HCT116 (cell line): Measurements from ENCODE around the gene AQP9. TPM values are rescaled to one million over a fixed set of nuclear protein-coding genes. Genes with fewer than 3 reads are reported as not detected.

Experiments used
- ATAC-seq: fragments of 200-7000 bp; cut with Tn5 transposase; 2 replicates; pipeline ENCODE4 v1.9.1; 2020; ENCODE audit warnings: mild to moderate bottlenecking, moderate library complexity
- BruUV-seq: library from RNA; stranded (reverse); fragments of 400-500 nt; replicated peaks from 2 replicates; lab custom pipeline; 2021; lab: Mats Ljungman, UMichigan
- CTCF ChIA-PET: fragments of 300-600 bp; sonication (Branson Sonifier 250); formaldehyde crosslinking; loops from one replicate; lab custom pipeline; 2021; ENCODE audit warnings: antibody characterized with exemption; lab: Charles Lee
- POLR2A ChIA-PET: fragments of 300-600, 350-600 bp; sonication (Branson Sonifier 250); formaldehyde crosslinking; loops from one replicate; lab custom pipeline; 2021; ENCODE audit warnings: antibody characterized with exemption; lab: Charles Lee
- RAD21 ChIA-PET, 2 experiments: fragments of 300-600 bp; sonication (Branson Sonifier 250); formaldehyde crosslinking; loops; one replicate each; lab custom pipeline; 2023; ENCODE audit warnings: low total read pairs in 2 of 2; ENCODE audit not compliant: uncharacterized antibody in 2 of 2, unreplicated experiment in 2 of 2, low non-redundant PET in 1 of 2; lab: Charles Lee
- DNase-seq: peaks from one replicate; pipeline ENCODE4 v3.0.0-alpha.2; 2010; ENCODE audit warnings: low read depth, low spot score
- H2AFZ ChIP-seq: fragments of 200-600 bp; shearing (Covaris generic), sonication (generic); 2 replicates; pipeline ENCODE4 v1.6.1; 2017; ENCODE audit warnings: low read depth, mixed run types, mixed read lengths, antibody characterized with exemption, low read length; ENCODE audit not compliant: poor library complexity, severe bottlenecking
- H3K27ac ChIP-seq: 2 replicates; pipeline ENCODE4 v1.5.1; 2012; ENCODE audit warnings: low read depth, low read length
- H3K27me3 ChIP-seq: fragments of 200-600 bp; sonication (generic); 2 replicates; pipeline ENCODE4 v1.6.1; 2016; ENCODE audit warnings: mixed run types, low read length, mixed read lengths; ENCODE audit not compliant: insufficient read depth
- H3K36me3 ChIP-seq, 2 experiments: fragments of 200-500 bp in 1 of 2; fragments of 200-600 bp in 1 of 2; sonication (Bioruptor generic) in 1 of 2; sonication (generic) in 1 of 2; 2 replicates each; pipeline versions ENCODE4 v1.5.1 to v1.6.1; 2014 to 2016; ENCODE audit warnings: low read length in 2 of 2, inconsistent platforms in 1 of 2, mixed read lengths in 1 of 2, mixed run types in 1 of 2; ENCODE audit not compliant: insufficient read depth in 2 of 2, control insufficient read depth in 1 of 2
- H3K4me1 ChIP-seq, 2 experiments: fragments of 200-600 bp in 1 of 2; sonication (generic) in 1 of 2; 2 replicates each; pipeline versions ENCODE4 v1.5.1 to v1.6.1; 2012 to 2017; ENCODE audit warnings: low read length in 2 of 2, inconsistent platforms in 1 of 2, mild to moderate bottlenecking in 1 of 2, mixed read lengths in 1 of 2, mixed run types in 1 of 2, moderate library complexity in 1 of 2; ENCODE audit not compliant: insufficient read depth in 2 of 2, control insufficient read depth in 1 of 2
- H3K4me2 ChIP-seq: fragments of 200-600 bp; sonication (generic); 2 replicates; pipeline ENCODE4 v1.6.1; 2017; ENCODE audit warnings: mixed run types, low read length, mixed read lengths
- H3K4me3 ChIP-seq, 2 experiments: fragments of 200-600 bp in 1 of 2; sonication (generic) in 1 of 2; replicated peaks in 1 of 2; 2 replicates each; pipeline ENCODE4 v1.5.1; 2011 to 2016; ENCODE audit warnings: low read length in 2 of 2, control low read depth in 1 of 2, low read depth in 1 of 2, mild to moderate bottlenecking in 1 of 2, mixed read lengths in 1 of 2, mixed run types in 1 of 2
- H3K79me2 ChIP-seq: fragments of 200-600 bp; sonication (generic); 2 replicates; pipeline ENCODE4 v1.6.1; 2017; ENCODE audit warnings: mild to moderate bottlenecking, mixed run types, low read length, moderate library complexity, mixed read lengths; ENCODE audit not compliant: insufficient read depth
- H3K9ac ChIP-seq: fragments of 200-600 bp; sonication (generic); 2 replicates; pipeline ENCODE4 v1.6.1; 2016; ENCODE audit warnings: low read length, mixed read lengths
- H3K9me2 ChIP-seq: fragments of 200-600 bp; sonication (generic), shearing (Covaris generic); 2 replicates; pipeline ENCODE4 v1.6.1; 2017; ENCODE audit warnings: mixed run types, mild to moderate bottlenecking, moderate library complexity; ENCODE audit not compliant: insufficient read depth
- H3K9me3 ChIP-seq, 2 experiments: fragments of 200-500 bp in 1 of 2; fragments of 200-600 bp in 1 of 2; sonication (Bioruptor generic) in 1 of 2; sonication (generic) in 1 of 2; 2 replicates each; pipeline ENCODE4 v1.6.1; 2014 to 2017; ENCODE audit warnings: low read length in 2 of 2, mixed read lengths in 2 of 2, inconsistent platforms in 1 of 2, low read depth in 1 of 2, mild to moderate bottlenecking in 1 of 2, mixed run types in 1 of 2, moderate library complexity in 1 of 2; ENCODE audit not compliant: control insufficient read depth in 1 of 2, insufficient read depth in 1 of 2
- H4K20me1 ChIP-seq: fragments of 200-600 bp; sonication (generic), shearing (Covaris generic); 2 replicates; pipeline ENCODE4 v1.6.1; 2017; ENCODE audit warnings: mixed run types, mild to moderate bottlenecking, moderate library complexity; ENCODE audit not compliant: insufficient read depth
- CBX3 ChIP-seq: IDR thresholded peaks from 2 replicates; pipeline ENCODE4 v1.6.1; 2012; ENCODE audit warnings: low read depth
- ELF1 ChIP-seq: IDR thresholded peaks from 2 replicates; pipeline ENCODE4 v1.6.1; 2012; ENCODE audit warnings: low read depth, borderline replicate concordance
- EZH2phosphoT487 ChIP-seq: fragments of 200-600 bp; IDR thresholded peaks from 2 replicates; pipeline ENCODE4 v1.6.1; 2018; ENCODE audit warnings: antibody characterized with exemption, borderline replicate concordance
- FOSL1 ChIP-seq: IDR thresholded peaks from 2 replicates; pipeline ENCODE4 v1.6.1; 2012; ENCODE audit warnings: low read depth
- JUND ChIP-seq: IDR thresholded peaks from 2 replicates; pipeline ENCODE4 v1.6.1; 2012
- POLR2AphosphoS5 ChIP-seq: IDR thresholded peaks from 2 replicates; pipeline ENCODE4 v1.6.1; 2011; ENCODE audit warnings: mild to moderate bottlenecking, low read depth, low read length, moderate library complexity
- RAD21 ChIP-seq: IDR thresholded peaks from 2 replicates; pipeline ENCODE4 v1.6.1; 2012; ENCODE audit warnings: low read depth, mild to moderate bottlenecking
- SRF ChIP-seq: IDR thresholded peaks from 2 replicates; pipeline ENCODE4 v1.6.1; 2012; ENCODE audit warnings: low read depth
- YY1 ChIP-seq: IDR thresholded peaks from 2 replicates; pipeline ENCODE4 v1.6.1; 2011; ENCODE audit warnings: low read length, low read depth, moderate library complexity, mild to moderate bottlenecking; ENCODE audit not compliant: insufficient replicate concordance; ENCODE audit errors: extremely low read depth
- intact Hi-C: fragments of 100-400 bp; cut with micrococcal nuclease; formaldehyde crosslinking; loops from 2 replicates; pipeline ENCODE4 v1.10.0; 2022
- total RNA-seq: library from RNA; stranded (reverse); gene quantifications from one replicate; pipeline ENCODE4 v1.2.1, GENCODE V29; 2021; ENCODE audit not compliant: unreplicated experiment
- TF ChIP-seq, protein P1 (sequence below), 3 experiments: fragments of 200-600 bp in 1 of 3; sonication (generic) in 1 of 3; IDR thresholded peaks in 2 of 3; conservative IDR thresholded peaks in 1 of 3; 2 replicates each; pipeline ENCODE4 v1.5.1; 2012 to 2017; ENCODE audit warnings: low read depth in 2 of 3, low read length in 2 of 3, antibody characterized with exemption in 1 of 3, borderline replicate concordance in 1 of 3, control low read depth in 1 of 3, mild to moderate bottlenecking in 1 of 3, mixed read lengths in 1 of 3, mixed run types in 1 of 3, moderate library complexity in 1 of 3; ENCODE audit not compliant: insufficient read depth in 1 of 3
- TF ChIP-seq, protein P2 (sequence below): IDR thresholded peaks from 2 replicates; pipeline ENCODE4 v1.6.1; 2012
- TF ChIP-seq, protein P3 (sequence below): IDR thresholded peaks from 2 replicates; pipeline ENCODE4 v1.6.1; 2012; ENCODE audit warnings: low read depth

AQP9 gene
- total RNA-seq, 1 experiment from 2014 or later: 0.12 TPM

DNA sequence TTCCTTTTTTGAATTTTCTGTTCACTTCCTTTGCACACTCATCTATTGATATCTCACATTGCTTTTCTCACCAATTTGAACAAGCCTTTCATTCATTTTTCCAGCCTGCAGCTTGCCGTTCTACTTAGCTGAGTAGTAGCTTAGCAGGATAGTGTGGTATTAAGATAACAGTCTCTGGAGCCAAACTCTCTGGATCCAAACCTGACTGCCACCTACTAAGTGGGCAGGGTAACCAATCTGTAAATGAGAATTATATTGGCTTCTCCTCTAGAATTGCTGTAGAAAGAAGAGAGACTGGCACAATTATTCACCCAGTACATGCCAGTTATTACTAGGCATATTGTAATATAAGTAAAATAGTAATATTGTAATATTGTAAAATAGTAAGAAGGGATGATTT, 40.5 kb downstream of the AQP9 start:
- intact Hi-C loops: no loop called here
- no peak overlapping the region for H3K4me3 ChIP-seq
- no peak overlapping the region for H3K9ac ChIP-seq
- H3K79me2 ChIP-seq: no peaks in the 10 kb centered on the region
- H3K4me1 ChIP-seq: no peaks in the 10 kb centered on the region
- no peak for ATAC-seq
- no peaks in the 10 kb centered on the region for H3K9me3 ChIP-seq
- BruUV-seq: no TSS peak
- DNase-seq: no peak
- H3K4me2 ChIP-seq: no peak overlapping the region
- TF ChIP-seq ELF1 (no peak), RAD21 (no peak), YY1 (no peak), CBX3 (no peak), FOSL1 (no peak), JUND (no peak), EZH2phosphoT487 (no peak), SRF (no peak), POLR2AphosphoS5 (no peak)
- TF ChIP-seq, protein P1, sequence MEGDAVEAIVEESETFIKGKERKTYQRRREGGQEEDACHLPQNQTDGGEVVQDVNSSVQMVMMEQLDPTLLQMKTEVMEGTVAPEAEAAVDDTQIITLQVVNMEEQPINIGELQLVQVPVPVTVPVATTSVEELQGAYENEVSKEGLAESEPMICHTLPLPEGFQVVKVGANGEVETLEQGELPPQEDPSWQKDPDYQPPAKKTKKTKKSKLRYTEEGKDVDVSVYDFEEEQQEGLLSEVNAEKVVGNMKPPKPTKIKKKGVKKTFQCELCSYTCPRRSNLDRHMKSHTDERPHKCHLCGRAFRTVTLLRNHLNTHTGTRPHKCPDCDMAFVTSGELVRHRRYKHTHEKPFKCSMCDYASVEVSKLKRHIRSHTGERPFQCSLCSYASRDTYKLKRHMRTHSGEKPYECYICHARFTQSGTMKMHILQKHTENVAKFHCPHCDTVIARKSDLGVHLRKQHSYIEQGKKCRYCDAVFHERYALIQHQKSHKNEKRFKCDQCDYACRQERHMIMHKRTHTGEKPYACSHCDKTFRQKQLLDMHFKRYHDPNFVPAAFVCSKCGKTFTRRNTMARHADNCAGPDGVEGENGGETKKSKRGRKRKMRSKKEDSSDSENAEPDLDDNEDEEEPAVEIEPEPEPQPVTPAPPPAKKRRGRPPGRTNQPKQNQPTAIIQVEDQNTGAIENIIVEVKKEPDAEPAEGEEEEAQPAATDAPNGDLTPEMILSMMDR (IDR thresholded peaks at IDR 0.05 in 2 of 3, conservative IDR thresholded peaks at IDR 0.05 in 1 of 3; ENCODE audit: borderline replicate concordance in 1 of 3, insufficient read depth in 1 of 3, low read depth in 2 of 3, low read length in 2 of 3): no peak
- TF ChIP-seq, protein P2, sequence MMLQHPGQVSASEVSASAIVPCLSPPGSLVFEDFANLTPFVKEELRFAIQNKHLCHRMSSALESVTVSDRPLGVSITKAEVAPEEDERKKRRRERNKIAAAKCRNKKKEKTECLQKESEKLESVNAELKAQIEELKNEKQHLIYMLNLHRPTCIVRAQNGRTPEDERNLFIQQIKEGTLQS: no peak
- TF ChIP-seq, protein P3, sequence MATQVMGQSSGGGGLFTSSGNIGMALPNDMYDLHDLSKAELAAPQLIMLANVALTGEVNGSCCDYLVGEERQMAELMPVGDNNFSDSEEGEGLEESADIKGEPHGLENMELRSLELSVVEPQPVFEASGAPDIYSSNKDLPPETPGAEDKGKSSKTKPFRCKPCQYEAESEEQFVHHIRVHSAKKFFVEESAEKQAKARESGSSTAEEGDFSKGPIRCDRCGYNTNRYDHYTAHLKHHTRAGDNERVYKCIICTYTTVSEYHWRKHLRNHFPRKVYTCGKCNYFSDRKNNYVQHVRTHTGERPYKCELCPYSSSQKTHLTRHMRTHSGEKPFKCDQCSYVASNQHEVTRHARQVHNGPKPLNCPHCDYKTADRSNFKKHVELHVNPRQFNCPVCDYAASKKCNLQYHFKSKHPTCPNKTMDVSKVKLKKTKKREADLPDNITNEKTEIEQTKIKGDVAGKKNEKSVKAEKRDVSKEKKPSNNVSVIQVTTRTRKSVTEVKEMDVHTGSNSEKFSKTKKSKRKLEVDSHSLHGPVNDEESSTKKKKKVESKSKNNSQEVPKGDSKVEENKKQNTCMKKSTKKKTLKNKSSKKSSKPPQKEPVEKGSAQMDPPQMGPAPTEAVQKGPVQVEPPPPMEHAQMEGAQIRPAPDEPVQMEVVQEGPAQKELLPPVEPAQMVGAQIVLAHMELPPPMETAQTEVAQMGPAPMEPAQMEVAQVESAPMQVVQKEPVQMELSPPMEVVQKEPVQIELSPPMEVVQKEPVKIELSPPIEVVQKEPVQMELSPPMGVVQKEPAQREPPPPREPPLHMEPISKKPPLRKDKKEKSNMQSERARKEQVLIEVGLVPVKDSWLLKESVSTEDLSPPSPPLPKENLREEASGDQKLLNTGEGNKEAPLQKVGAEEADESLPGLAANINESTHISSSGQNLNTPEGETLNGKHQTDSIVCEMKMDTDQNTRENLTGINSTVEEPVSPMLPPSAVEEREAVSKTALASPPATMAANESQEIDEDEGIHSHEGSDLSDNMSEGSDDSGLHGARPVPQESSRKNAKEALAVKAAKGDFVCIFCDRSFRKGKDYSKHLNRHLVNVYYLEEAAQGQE: no peak
- ChIA-PET RAD21 (no interaction called here), CTCF (interaction anchor here (1.3 kb wide), 1 partner anchor 102 kb away, joined by 3 read pairs; no protein-coding TSS in a partner anchor), POLR2A (no interaction called here)
- H3K9me2 ChIP-seq: no peaks in the 10 kb centered on the region
- H4K20me1 ChIP-seq: no peaks in the 10 kb centered on the region
- no peaks in the 10 kb centered on the region for H3K27me3 ChIP-seq
- no peak overlapping the region for H3K27ac ChIP-seq
- no peak overlapping the region for H2AFZ ChIP-seq
- H3K36me3 ChIP-seq: no peaks in the 10 kb centered on the region
